Measurements from ENCODE around the gene SLC25A10. TPM values are rescaled to one million over a fixed set of nuclear protein-coding genes. Genes with fewer than 3 reads are reported as not detected.

The SLC25A10 gene
- total and polyA plus RNA-seq, 8 donors = 3.5 to 55.6 (median 33.6) TPM

DNA sequence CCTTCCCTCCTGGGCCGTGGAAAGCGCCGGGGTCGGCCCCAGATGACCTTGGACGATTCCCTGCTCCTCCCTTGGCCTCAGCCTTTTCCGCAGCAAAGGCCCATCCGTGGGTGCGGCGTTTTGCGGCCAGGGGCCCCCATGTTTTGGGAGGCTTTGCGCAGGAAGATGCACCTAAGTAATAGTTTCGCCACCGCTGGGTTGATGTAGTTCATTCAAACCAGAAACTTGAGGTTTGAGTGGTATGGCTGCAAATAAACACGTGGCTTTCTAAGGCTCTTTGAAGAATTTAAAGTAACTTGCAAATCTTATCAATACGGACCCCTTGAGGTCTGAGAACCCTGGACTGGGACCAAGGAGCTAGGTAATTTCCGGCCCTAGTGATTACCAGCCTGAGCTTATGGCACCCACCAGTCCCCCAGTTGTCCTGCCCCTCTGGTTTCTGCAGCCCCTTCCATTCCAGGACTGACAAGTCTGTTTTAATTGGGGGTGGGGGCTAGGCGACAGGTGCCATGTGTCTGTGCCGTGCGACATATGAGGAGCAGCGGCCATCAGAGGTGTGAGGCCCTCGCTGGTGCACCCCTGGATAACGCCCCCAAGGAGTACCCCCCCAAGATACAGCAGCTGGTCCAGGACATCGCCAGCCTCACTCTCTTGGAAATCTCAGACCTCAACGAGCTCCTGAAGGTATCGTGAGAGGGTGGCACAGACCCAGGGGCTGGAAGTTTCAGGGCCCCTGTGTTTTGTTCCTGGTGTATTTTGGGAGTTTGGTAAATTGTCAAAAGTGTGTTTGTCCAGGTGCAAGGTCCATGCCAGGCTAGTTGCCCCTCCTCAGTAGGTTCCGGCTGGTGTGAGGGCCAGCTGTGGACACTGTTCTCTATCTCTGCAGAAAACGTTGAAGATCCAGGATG is 8.1 kb upstream of the SLC25A10 start:
- Histone ChIP-seq H3K4me3 (peak overlapping the region; percentile 79 to 87 (median 86)), H3K4me1 (peaks cover 33 to 43% (median 40%) of the 10 kb centered on the region in 4 donors), H3K27ac (peak overlapping the region; percentile 78 to 98 (median 95)), H3K36me3 (peaks cover 45 to 67% (median 60%) of the 10 kb centered on the region in 4 donors), H3K27me3 (no peaks in the 10 kb centered on the region), H3K9me3 (no peaks in the 10 kb centered on the region)
- TF ChIP-seq POLR2AphosphoS5 (IDR thresholded peaks at IDR 0.05) (no peak), POLR2A (IDR thresholded peaks at IDR 0.05) (no peak), EP300 (IDR thresholded peaks at IDR 0.05) (no peak)
- TF ChIP-seq, protein P1, sequence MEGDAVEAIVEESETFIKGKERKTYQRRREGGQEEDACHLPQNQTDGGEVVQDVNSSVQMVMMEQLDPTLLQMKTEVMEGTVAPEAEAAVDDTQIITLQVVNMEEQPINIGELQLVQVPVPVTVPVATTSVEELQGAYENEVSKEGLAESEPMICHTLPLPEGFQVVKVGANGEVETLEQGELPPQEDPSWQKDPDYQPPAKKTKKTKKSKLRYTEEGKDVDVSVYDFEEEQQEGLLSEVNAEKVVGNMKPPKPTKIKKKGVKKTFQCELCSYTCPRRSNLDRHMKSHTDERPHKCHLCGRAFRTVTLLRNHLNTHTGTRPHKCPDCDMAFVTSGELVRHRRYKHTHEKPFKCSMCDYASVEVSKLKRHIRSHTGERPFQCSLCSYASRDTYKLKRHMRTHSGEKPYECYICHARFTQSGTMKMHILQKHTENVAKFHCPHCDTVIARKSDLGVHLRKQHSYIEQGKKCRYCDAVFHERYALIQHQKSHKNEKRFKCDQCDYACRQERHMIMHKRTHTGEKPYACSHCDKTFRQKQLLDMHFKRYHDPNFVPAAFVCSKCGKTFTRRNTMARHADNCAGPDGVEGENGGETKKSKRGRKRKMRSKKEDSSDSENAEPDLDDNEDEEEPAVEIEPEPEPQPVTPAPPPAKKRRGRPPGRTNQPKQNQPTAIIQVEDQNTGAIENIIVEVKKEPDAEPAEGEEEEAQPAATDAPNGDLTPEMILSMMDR (IDR thresholded peaks at IDR 0.05) = no peak
- DNase-seq = no peak
- intact Hi-C loops (cut with DNase I; ENCODE audit: low total_unique reads) = no loop called here
- WGBS, 5 donors = 14 to 32% (median 24%) methylated on average over 15 to 27 of the region's 27 CpGs

- Histone ChIP-seq H3K9me3 (no peaks in the 10 kb centered on the region), H3K4me1 (peaks cover 37 to 48% (median 46%) of the 10 kb centered on the region in 4 donors), H3K27ac (no peak overlapping the region), H3K4me3 (no peak overlapping the region), H3K27me3 (no peaks in the 10 kb centered on the region), H3K36me3 (peaks cover 40 to 51% (median 43%) of the 10 kb centered on the region in 4 donors)
- 92 to 95% (median 94%) methylated on average over 30 of the region's 30 CpGs for WGBS, 5 donors
- intact Hi-C loops (cut with DNase I; ENCODE audit: low total_unique reads) = no loop called here
- no peak for DNase-seq
- TF ChIP-seq, protein P1 (IDR thresholded peaks at IDR 0.05) = no peak
- TF ChIP-seq POLR2A (IDR thresholded peaks at IDR 0.05) = no peak
- TF ChIP-seq POLR2AphosphoS5 (IDR thresholded peaks at IDR 0.05) = no peak
- TF ChIP-seq EP300 (IDR thresholded peaks at IDR 0.05) = no peak
Measured at GRCh38 chr17:81705518-81706231, 6.4 kb upstream of the SLC25A10 start.

DNA sequence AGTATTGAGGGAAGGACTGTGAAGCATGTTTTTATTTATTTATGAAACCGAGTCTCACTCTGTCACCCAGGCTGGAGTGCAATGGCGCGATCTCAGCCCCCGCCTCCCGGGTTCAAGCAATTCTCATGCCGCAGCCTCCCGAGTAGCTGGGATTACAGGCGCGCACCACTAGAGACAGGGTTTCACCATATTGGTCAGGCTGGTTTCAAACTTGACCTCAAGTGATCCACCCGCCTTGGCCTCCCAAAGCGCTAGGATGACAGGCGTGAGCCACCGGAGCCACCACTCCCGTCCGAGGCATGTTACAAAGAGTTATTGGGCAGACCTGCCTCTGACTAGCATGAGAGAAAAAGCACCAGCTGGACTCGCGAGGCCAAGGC is 5.9 kb upstream of the SLC25A10 start:
- peaks cover 37 to 48% (median 46%) of the 10 kb centered on the region in 4 donors for H3K4me1 ChIP-seq
- TF ChIP-seq, protein P1 (IDR thresholded peaks at IDR 0.05) = no peak
- no peak for TF ChIP-seq POLR2AphosphoS5 (IDR thresholded peaks at IDR 0.05)
- TF ChIP-seq POLR2A (IDR thresholded peaks at IDR 0.05) = no peak
- TF ChIP-seq EP300 (IDR thresholded peaks at IDR 0.05) = no peak
- H3K4me3 ChIP-seq = no peak overlapping the region
- H3K27me3 ChIP-seq = no peaks in the 10 kb centered on the region
- H3K27ac ChIP-seq = no peak overlapping the region
- 92 to 96% (median 95%) methylated on average over 11 to 17 of the region's 17 CpGs for WGBS, 5 donors
- peaks cover 35 to 45% (median 38%) of the 10 kb centered on the region in 4 donors for H3K36me3 ChIP-seq
- no peaks in the 10 kb centered on the region for H3K9me3 ChIP-seq
- DNase-seq = no peak
- intact Hi-C loops (cut with DNase I; ENCODE audit: low total_unique reads) = no loop called here
